HepG2 (cell line): ENCODE results near the gene IRF2. TPM values are rescaled to one million over a fixed set of nuclear protein-coding genes. Genes with fewer than 3 reads are reported as not detected.

Experiments
- FOXP1 ChIP-seq, 2 experiments: fragments of 450-650 bp in 1 of 2; IDR thresholded peaks; 2 replicates each; pipeline ENCODE4 v1.6.1; 2017 to 2018; ENCODE audit warnings: antibody characterized with exemption in 1 of 2
- SMAD3 ChIP-seq: sonication (generic); formaldehyde crosslinking; IDR thresholded peaks from 2 replicates; pipeline ENCODE4 v1.4.0; 2020; ENCODE audit warnings: missing genetic modification reagents
- ZNF574 ChIP-seq: sonication (generic); formaldehyde crosslinking; IDR thresholded peaks from 2 replicates; pipeline ENCODE4 v1.4.0; 2020; ENCODE audit warnings: missing genetic modification reagents
- polyA plus RNA-seq, 8 experiments: library from polyadenylated mRNA; depleted of rRNA in 3 of 8; stranded (reverse) in 7 of 8; unstranded in 1 of 8; fragments of >200 nt; fragmentation: Illumina TruSeq in 4 of 8; extraction: Trizol in 4 of 8; gene quantifications; 2 replicates each; pipeline versions ENCODE4 v1.2.1 to v1.2.3, GENCODE V29; 2011 to 2016; ENCODE audit warnings: low read depth in 4 of 8, missing spikeins in 1 of 8, mixed read lengths in 1 of 8; ENCODE audit not compliant: insufficient read depth in 1 of 8
- total RNA-seq, 5 experiments: library from RNA; depleted of rRNA; stranded (reverse); fragments of >200 nt; fragmentation: Illumina TruSeq; extraction: Trizol; gene quantifications; 2 replicates each; pipeline ENCODE4 v1.2.3, GENCODE V29; 2016; ENCODE audit warnings: low read depth in 1 of 5
- TF ChIP-seq, protein P1 (sequence below): IDR thresholded peaks from 2 replicates; pipeline ENCODE4 v1.6.1; 2016; ENCODE audit warnings: control low read depth
- TF ChIP-seq, protein P2 (sequence below): sonication (generic); formaldehyde crosslinking; IDR thresholded peaks from 2 replicates; pipeline ENCODE4 v1.5.0; 2020; ENCODE audit warnings: mild to moderate bottlenecking, missing genetic modification reagents, borderline replicate concordance
- TF ChIP-seq, protein P3 (sequence below): sonication (generic); formaldehyde crosslinking; IDR thresholded peaks from 2 replicates; pipeline ENCODE4 v1.8.0; 2023; ENCODE audit warnings: mild to moderate bottlenecking, missing genetic modification reagents

IRF2 gene
- total and polyA plus RNA-seq, 2 of the 13 experiments (the other 11 are each of a cell fraction or from before 2014, with no cell fraction given) = 15.5 to 28.8 TPM

GRCh38 chr4:184384056-184384809 is 90.1 kb downstream of the IRF2 start (continued):
- TF ChIP-seq ZNF574 (CRISPR knock-in tag) (peak; percentile 76), FOXP1 (IDR thresholded peaks at IDR 0.05) (no peak), FOXP1 (CRISPR knock-in tag; IDR thresholded peaks at IDR 0.05) (peak; percentile 62; the same call in 1 of the 2 replicates), SMAD3 (CRISPR knock-in tag) (peak; percentile 62; the same call in 1 of the 2 replicates)
- TF ChIP-seq, protein P1, sequence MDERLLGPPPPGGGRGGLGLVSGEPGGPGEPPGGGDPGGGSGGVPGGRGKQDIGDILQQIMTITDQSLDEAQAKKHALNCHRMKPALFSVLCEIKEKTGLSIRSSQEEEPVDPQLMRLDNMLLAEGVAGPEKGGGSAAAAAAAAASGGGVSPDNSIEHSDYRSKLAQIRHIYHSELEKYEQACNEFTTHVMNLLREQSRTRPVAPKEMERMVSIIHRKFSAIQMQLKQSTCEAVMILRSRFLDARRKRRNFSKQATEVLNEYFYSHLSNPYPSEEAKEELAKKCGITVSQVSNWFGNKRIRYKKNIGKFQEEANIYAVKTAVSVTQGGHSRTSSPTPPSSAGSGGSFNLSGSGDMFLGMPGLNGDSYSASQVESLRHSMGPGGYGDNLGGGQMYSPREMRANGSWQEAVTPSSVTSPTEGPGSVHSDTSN (CRISPR knock-in tag) = no peak
- TF ChIP-seq, protein P2, sequence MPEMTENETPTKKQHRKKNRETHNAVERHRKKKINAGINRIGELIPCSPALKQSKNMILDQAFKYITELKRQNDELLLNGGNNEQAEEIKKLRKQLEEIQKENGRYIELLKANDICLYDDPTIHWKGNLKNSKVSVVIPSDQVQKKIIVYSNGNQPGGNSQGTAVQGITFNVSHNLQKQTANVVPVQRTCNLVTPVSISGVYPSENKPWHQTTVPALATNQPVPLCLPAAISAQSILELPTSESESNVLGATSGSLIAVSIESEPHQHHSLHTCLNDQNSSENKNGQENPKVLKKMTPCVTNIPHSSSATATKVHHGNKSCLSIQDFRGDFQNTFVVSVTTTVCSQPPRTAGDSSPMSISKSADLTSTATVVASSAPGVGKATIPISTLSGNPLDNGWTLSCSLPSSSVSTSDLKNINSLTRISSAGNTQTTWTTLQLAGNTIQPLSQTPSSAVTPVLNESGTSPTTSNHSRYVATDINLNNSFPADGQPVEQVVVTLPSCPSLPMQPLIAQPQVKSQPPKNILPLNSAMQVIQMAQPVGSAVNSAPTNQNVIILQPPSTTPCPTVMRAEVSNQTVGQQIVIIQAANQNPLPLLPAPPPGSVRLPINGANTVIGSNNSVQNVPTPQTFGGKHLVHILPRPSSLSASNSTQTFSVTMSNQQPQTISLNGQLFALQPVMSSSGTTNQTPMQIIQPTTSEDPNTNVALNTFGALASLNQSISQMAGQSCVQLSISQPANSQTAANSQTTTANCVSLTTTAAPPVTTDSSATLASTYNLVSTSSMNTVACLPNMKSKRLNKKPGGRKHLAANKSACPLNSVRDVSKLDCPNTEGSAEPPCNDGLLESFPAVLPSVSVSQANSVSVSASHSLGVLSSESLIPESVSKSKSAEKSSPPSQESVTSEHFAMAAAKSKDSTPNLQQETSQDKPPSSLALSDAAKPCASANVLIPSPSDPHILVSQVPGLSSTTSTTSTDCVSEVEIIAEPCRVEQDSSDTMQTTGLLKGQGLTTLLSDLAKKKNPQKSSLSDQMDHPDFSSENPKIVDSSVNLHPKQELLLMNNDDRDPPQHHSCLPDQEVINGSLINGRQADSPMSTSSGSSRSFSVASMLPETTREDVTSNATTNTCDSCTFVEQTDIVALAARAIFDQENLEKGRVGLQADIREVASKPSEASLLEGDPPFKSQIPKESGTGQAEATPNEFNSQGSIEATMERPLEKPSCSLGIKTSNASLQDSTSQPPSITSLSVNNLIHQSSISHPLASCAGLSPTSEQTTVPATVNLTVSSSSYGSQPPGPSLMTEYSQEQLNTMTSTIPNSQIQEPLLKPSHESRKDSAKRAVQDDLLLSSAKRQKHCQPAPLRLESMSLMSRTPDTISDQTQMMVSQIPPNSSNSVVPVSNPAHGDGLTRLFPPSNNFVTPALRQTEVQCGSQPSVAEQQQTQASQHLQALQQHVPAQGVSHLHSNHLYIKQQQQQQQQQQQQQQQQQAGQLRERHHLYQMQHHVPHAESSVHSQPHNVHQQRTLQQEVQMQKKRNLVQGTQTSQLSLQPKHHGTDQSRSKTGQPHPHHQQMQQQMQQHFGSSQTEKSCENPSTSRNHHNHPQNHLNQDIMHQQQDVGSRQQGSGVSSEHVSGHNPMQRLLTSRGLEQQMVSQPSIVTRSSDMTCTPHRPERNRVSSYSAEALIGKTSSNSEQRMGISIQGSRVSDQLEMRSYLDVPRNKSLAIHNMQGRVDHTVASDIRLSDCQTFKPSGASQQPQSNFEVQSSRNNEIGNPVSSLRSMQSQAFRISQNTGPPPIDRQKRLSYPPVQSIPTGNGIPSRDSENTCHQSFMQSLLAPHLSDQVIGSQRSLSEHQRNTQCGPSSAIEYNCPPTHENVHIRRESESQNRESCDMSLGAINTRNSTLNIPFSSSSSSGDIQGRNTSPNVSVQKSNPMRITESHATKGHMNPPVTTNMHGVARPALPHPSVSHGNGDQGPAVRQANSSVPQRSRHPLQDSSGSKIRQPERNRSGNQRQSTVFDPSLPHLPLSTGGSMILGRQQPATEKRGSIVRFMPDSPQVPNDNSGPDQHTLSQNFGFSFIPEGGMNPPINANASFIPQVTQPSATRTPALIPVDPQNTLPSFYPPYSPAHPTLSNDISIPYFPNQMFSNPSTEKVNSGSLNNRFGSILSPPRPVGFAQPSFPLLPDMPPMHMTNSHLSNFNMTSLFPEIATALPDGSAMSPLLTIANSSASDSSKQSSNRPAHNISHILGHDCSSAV (CRISPR knock-in tag) = no peak
- TF ChIP-seq, protein P3, sequence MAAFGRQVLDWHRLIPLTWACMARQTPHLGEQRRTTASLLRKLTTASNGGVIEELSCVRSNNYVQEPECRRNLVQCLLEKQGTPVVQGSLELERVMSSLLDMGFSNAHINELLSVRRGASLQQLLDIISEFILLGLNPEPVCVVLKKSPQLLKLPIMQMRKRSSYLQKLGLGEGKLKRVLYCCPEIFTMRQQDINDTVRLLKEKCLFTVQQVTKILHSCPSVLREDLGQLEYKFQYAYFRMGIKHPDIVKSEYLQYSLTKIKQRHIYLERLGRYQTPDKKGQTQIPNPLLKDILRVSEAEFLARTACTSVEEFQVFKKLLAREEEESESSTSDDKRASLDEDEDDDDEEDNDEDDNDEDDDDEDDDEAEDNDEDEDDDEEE = 0 out of 2 replicates have a peak, but pooled peaks have one; percentile 45
